SIG-M5 treated with dmso at 0.1 percent for 504 hours (cell line): ENCODE data around the gene PSORS1C2.
"Not testable (repeated sequence)": the region's sequence is repeated elsewhere in the genome, so short reads cannot be mapped to it uniquely, and the experiment has no call there.

Source experiments
- DNase-seq: peaks from one replicate; lab custom pipeline; 2025; ENCODE audit not compliant: unreplicated experiment; lab: John Stamatoyannopoulos, UW

PSORS1C2 gene

DNA sequence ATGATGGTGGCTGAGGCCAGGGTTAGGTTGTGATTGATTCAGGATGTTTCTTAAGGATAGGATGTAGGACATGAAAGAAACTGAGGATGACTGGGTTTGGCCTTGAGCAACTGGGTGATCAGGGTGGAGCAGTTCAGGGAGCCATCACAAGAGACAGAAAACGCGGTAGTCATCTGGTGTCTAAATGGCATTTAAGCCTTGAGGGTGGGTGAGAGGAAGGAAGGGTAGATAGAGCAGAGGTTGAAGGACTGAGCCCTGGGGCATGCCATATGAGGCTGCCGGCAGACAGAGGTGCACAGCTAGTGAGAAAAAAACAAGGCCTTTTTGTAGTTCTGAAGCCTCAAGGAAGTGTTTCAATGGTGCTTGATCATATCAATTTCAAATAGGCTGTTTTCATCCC is 29.7 kb upstream of the PSORS1C2 start:
- no peak for DNase-seq

DNA sequence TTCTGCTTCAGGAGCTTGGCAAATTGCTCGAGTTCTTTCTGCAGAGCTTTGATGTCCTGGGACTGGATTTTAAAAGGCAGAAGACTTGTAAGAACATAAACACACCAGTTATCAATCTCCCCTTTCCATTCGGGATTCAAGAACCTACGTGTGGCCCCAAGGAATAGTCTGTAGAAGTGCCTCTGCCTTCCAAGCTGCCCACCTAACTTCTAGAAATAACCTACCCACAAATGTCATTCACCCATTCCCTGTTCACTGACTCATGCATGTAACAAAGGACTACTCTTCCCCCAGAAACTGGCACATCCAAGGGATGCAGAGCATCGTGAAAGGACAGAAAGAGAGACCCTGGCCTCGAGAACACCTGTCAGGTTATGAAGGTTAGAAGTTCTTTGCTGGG is 27.1 kb upstream of the PSORS1C2 start:
- DNase-seq = no peak

DNA sequence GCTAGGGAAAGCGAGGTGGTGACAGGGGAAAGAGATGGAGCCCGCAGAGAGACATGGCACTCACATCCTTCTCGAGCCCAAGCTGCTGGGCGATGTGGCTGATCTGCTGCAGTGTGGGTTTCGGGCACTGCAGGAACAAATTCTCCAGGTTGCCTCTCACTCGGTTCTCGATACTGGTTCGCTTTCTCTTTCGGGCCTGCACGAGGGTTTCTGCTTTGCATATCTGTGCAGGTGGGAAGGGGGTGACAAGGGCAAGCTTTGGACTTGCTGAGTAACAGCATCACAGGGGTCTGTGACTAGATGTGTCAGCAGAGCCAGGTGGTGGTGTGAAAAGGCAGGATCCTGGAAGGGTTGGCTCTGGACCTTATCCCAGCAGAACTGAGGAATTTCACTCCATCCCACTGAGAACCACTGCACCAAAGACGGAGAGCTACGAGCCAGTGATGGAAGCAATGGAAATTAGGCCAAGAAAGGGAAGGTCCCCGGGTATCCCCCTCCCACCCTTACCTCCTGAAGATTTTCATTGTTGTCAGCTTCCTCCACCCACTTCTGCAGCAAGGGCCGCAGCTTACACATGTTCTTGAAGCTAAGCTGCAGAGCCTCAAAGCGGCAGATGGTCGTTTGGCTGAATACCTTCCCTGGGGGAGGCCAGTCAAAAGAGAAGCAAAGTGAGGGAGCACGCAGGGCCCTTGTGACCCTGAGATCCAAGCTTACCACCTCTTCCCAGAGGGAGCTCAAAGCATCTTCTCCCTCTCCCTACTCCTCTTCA is 26.4 kb upstream of the PSORS1C2 start:
- DNase-seq = not testable (repeated sequence)

DNA sequence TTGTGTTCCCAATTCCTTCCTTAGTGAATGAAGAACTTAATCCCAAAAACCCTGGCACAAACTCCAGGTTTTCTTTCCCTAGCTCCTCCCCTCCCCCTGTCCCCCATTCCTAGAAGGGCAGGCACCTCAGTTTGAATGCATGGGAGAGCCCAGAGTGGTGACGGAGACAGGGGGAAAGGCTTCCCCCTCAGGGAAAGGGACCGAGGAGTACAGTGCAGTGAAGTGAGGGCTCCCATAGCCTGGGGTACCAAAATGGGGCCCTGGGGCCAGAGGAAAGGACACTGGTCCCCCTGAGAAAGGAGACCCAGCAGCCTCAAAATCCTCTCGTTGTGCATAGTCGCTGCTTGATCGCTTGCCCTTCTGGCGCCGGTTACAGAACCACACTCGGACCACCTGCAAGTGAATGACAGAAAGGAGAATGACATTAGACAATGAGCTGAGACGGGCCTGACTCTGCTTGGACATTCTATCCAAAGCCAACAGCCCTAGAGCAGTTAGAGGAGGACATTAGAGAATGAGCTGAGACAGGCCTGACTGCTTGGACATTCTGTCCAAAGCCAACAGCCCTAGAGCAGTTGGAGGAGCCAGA is 25.7 kb upstream of the PSORS1C2 start:
- not testable (repeated sequence) for DNase-seq

DNA sequence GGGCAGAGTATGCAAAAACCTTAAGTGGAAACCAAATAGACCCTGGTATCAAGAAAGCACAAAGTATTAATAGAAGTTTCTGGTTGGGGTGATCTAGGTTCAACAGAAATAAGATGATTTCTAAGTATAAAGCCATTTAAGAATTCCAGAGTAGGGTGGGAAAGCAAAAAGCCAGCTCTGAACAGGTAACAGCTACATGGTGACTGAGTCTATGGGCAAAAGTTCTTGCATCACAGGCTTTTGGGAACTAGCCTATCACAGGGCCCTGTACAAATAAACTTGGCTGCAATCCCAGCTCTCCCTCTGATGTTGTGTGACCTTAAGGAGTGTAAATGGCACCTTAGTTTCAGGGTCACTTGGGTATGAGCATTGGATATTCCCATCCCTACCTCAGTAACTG is 25.1 kb upstream of the PSORS1C2 start:
- no peak for DNase-seq

DNA sequence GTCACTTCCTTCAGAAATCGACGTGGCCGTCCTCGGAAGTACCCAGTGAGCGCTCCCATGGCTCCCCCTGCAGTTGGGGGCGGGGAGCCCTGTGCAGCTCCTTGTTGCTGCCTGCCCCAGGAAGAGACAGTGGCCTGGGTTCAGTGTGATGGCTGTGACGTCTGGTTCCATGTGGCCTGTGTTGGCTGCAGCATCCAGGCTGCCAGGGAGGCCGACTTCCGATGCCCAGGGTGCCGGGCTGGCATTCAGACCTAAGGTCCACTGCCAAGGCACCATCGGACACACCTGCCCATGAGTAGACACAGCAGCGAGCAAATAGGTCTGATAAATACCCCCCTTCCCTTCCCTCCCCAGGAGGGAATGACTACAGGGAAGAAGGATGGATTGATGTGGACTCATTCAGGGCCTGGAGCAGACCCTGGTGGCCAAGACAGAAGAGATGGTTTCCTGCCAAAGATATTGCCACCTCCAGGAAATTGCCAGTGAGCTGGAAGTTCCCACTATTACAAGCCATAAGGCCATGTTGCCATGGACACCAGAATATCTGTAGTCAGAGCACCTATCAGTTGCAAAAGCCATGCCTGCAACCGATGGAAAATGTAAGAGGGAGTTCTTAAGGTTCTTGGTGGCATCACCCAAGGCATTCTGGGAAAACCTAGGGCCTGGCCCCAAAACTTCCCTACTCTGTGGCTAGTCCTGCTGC is 23.7 kb upstream of the PSORS1C2 start:
- no peak for DNase-seq

DNA sequence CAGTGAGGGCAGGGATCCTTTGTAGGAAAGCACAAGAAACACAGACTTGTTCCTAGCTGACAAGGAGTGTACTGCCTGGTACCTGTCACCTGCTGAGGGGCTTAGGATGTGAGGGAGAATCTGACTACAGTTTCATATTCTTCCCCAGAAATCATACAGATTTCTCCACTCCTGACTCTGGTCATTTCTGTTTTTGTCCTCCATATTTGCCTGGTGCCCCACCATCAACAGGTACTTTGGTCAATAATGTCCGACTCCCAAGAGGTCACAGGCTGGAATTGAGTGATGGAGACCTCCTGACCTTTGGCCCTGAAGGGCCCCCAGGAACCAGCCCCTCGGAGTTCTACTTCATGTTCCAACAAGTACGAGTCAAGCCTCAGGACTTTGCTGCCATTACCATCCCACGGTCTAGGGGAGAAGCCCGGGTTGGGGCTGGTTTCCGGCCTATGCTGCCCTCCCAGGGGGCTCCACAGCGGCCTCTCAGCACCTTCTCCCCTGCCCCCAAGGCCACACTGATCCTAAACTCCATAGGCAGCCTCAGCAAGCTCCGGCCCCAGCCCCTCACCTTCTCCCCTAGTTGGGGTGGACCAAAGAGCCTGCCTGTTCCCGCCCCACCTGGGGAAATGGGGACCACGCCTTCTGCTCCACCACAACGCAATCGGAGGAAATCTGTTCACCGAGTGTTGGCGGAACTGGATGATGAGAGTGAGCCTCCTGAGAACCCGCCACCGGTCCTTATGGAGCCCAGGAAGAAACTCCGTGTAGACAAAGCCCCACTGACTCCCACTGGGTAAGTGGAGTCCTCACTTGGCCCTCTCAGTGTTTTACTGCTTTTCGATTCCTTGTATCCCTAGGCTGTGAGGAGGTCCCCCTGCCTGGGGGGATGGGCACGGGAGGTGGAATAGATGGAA is 22.6 kb upstream of the PSORS1C2 start:
- no peak for DNase-seq

DNA sequence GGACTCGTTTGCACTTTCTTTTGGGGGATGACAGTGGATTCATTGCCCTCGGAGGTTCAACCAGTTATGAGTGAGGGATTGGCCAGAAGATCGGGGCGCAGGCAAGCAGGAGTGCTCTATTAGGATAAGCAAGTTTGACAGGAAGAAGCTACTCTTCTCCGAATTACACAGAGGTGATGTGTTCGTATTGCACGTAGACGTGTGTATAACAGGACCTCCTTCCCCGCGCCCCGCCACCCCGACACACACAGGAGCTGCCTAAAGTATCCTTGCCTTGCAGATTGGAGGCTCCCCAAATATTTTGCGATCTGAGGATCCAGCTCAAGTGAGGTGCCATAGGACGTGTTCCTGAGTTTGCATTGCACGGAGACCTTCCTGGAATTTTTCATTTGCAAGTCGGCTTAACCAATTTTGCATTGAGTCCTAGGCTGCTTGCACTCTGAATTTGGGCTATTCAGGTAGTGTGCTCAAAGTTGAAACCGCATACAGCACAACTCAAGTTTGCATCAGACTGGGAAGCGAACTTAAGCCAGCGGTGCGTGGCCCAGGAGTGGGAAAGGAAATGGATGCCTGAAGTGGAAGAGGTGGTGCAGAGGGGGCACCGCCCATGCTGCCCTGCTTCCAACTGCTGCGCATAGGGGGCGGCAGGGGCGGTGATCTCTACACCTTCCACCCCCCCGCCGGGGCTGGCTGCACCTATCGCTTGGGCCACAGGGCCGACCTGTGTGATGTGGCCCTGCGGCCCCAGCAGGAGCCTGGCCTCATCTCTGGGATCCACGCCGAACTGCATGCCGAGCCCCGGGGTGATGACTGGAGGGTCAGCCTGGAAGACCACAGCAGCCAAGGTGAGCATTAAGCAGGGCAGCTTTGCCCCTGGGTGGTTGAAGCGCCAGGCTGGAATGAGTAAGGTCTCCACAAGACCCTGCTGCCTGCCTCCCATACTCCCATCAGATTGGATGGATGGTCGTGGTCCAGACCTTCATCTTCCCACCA is 20.3 kb upstream of the PSORS1C2 start:
- peak; percentile 45 for DNase-seq

DNA sequence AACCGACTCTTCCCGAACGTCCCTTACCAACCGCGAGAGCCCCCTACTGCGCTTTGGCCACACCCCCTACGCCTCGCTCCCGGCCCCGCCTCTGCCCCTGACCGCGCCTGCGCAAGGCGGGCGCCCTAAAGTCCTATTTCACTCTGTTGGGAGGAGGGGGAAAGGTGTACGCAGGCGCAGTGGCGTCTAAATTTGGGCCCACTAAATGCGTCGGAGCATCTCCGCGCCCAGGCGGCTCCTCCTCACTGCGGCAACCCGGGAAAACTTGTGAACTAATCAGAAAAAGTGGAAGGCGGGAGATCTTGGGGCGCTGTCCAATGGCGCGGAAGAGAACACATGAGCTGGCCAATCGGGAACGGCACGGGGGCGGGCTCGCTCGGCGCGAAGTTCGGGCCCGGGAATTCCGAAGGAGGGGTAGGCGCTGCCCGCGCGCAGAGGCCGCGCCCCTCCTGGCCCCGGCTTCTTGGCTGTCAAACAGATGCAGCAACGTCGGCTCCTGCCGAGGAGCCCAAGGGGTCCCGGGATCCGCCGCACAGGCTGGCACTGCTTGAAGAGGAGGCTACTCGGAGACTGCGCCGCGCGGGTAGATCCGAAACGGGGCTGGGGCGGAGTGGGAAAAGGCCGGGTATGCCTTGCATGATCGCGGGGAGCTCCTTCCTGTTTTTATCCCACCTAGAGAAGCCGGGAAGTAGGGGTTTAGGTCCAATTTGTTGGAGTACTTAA is 19.4 kb upstream of the PSORS1C2 start, which contains the start of gene TCF19:
TCF19 (plus strand) TSS at position 450 of the 723 bp plus-strand sequence. CDS start 881 bp downstream, outside the sequence.
- peak; percentile 98 for DNase-seq

DNA sequence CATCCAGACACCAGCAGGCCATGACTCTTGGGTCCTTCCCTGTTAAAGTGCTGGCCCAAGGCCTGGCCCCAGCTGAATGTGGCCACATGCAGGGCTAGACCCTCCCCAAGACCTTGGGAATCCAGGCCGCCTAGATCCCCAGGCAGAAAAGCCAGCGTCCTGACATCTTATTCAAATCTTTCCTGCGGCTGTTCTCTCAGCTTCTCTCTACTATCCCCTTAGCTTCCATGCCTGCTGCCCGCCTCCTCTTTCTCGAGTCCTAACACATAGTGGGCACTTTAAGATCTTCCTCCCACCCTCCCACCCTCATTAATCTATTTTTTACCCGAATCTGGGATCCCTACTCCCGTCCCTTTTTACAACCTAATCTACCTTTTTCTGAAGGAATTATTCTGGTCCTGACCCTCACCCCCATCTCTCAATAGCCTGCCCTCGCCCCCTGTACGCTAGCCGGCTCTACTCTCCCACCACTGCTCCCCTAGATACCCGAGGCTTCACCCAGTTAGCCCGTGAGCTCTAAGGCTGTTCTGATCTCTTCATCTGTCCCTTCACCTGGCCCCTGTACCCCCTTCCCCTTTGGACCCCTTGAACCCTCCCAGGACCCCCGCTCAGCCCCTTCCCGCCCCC is 18.8 kb upstream of the PSORS1C2 start, which contains the start of gene CCHCR1:
CCHCR1 (minus strand) TSS at position 290 of the 627 bp plus-strand sequence; CDS start at position 88, 202 bp downstream.
- no peak for DNase-seq

DNA sequence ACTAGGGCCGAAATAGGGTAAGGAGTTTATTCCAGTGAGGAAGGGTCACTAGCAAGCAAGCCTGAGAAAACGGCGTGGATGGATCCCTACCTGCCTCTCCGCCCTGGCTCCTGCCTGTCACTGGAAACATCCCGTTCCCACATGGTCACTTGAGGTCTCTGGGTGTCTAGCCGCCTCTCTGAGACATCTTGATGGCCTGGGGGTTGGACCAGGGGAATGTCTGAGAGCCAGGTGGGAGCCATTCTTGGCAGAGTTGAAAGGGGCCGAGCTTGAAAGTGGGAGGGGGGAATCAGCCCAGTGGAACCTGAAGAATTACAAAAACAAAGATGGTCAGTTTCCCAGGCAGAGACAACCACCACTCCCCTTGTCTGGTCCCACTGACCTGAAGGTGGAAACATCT is 17.8 kb upstream of the PSORS1C2 start:
- DNase-seq = no peak

DNA sequence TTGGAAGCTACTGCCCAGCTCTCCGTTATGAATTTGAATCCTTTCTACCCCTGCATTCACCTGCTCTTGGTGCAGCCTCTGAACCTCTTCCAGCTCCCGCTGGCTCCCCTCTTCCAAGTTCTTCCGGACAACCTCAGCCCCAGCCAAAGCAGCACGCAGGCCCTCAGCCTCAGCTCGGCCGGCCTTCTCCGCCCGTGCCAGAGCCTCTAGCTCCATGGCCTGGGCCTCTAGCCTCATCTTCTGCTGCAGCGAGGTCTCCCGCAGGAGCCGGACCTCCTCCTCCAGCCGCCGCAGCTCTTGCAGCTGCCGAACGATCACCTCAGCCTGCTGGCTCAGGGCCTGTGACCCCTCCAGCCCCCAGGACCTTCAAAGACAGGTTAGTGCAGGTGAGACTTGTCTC is 15.6 kb upstream of the PSORS1C2 start:
- no peak for DNase-seq

DNA sequence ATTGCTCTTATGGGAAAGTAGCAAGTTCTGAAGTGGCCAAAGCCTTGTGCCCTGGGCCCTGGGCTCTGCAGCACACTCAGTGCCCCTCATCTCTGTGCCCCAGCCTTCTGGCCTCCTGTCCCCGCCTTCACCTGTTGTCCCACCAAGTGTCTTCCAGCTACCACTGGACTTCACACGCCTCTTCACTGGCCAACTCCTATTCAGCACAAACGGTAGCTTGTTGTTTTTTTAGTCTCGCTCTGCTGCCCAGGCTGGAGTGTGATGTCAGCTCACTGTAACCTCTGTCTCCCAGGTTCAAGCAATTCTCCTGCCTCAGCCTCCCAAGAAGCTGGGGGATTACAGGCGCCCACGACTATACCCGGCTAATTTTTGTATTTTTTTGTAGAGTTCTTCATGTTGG is 13.9 kb upstream of the PSORS1C2 start:
- no peak for DNase-seq

DNA sequence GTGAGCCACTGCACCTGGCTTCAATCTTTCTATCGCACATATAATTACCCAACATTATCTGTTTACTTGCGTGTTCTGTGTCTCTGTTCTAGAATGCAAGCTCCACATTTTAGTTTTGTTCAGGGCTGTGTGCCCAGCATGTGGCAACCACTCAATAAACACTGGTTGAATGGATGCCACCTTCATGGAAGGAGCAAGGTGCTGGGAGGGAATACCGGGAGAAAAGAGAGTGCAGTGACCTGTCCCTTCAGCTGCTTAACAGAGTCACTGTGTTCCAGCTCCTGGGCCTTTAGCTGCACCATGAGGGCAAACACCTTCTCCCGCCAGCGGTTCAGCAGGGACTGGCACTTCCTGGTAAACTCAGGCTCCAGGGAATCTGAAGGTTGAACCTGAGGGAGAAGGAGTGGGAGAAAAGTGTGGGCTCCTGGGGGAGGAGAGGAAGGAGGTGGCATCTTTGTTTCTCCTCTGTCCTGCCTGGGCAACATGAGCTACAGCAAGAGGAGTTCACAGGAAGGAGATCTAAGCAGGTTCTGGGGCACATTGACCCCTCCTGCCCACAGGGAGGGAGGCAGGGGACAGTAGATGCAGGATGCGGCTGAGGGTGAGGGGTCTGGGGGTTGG is 11.1 kb upstream of the PSORS1C2 start:
- DNase-seq = no peak

DNA sequence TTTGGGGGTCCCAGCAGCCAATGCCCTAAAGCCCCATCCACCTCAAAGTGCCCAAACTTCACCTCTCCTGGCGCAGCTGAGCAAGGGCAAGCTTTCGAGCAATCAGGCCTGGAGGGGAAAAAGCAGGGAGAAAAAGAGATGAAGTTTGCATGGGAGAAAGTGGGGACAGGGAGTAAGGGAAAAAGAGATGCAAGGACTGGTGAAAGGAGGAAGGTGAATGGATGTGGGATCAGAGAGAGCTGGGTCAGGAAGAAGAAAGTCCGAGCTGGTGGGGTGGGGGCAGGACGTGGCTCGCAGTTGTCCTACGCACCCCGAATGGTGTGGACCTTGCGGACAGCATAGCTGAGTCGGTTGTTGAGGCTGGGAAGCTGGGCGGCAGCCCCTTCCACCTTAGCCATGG is 6.5 kb upstream of the PSORS1C2 start:
- DNase-seq = no peak

DNA sequence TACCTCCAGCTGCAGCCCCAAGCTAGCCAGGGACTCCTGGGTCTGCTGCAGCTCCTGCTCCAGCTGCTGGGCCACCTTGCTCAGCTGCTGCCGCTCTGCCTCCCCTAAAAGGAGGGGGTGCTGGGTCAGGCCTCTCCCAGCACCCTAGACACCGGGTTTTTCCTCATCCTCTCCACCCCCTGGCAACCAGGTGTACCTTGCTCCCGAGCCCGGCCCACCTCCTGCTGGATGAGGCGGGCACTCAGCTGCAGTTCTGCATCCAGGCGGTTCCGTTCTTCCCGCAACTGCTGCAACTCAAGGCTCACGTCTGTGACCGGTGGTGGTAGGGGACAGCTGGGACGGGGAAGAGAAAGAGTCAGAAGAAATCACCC is 6.1 kb upstream of the PSORS1C2 start:
- no peak for DNase-seq

DNA sequence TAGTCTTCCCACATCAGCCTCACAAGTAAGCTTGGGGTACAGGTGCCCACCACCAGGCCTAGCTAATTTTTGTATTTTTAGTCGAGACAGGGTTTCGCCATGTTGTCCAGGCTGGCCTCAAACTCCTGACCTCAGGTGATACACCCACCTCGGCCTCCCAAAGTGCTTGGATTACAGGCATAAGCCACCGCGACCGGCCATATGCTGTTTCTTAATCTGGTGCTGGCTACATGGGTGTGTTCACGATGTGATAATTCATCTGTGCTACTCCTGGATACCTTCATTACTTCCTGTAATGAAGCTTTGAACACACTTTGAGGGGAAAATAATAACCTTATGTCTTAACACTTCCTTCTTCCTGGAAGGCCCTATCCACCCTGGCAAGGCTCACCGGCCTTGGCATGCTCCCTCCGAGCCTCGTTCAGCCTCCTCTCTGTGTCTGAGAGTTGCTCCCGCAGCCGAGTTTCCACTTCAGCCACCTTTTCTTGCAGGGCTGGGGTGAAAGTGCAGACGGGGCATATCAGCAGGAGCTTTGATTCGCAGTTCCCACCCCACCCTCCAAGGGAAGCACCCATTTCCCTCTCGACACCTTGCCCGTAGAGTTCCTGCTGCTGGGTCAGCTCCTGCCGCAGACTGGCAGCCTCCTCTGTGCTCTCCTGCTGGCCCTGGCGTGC is 5.6 kb upstream of the PSORS1C2 start:
- no peak for DNase-seq

DNA sequence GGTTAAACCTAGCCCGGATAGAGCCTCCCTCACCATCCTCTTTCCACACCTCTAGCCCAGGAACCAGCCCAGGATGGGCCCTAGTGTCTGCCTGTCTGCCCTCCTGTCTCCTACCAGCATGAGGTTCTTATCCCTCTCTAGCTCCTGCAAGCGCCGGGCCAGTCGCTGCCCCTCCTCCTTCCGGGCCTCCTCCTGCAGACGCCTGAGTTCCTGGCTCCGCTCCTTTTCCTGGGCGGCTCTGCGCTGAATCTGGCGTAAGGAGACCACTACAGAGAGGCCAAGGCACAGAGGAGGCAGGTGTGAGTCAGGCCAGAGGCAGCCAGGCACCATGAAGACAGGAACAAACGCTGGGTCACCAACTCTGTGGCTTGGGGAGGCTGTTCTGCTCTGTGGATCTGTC is 4.3 kb upstream of the PSORS1C2 start:
- no peak for DNase-seq
